ENCODE measurements around the gene PACRGL. TPM values are rescaled to one million over a fixed set of nuclear protein-coding genes. Genes with fewer than 3 reads are reported as not detected.

The PACRGL gene
- total RNA-seq, 2 donors from 2014 or later = 10.3 to 53.6 TPM

DNA sequence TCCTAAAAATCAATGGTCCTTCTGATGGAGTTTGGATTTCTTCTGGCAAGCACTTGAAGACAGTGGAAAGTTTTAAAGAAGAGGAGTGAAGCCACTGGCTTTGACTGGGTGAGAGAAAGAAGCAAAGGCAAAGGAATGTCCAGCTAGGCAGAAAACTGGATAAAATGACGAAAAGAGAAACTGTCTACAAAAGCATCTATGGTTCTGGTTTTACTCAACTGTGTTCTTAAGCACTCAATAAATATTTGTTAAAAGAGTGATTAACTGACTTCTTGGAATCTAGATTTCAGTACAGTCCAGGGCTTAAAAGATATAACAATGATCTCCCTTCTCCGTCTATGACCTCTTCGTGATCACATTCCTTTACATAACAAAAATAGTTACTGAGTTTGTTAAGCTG, 52.4 kb downstream of the PACRGL start:
- Histone ChIP-seq H3K4me1 (ENCODE audit: control insufficient read depth in 1 of 2, low read depth in 2 of 2) (no peaks in the 10 kb centered on the region), H3K4me3 (no peak overlapping the region), H3K36me3 (no peaks in the 10 kb centered on the region), H3K27ac (no peak overlapping the region), H3K27me3 (replicated peaks; ENCODE audit: insufficient read depth) (no peaks in the 10 kb centered on the region), H3K9me3 (no peaks in the 10 kb centered on the region)
- DNase-seq (ENCODE audit: low spot score) = no peak
- TF ChIP-seq, protein P1, sequence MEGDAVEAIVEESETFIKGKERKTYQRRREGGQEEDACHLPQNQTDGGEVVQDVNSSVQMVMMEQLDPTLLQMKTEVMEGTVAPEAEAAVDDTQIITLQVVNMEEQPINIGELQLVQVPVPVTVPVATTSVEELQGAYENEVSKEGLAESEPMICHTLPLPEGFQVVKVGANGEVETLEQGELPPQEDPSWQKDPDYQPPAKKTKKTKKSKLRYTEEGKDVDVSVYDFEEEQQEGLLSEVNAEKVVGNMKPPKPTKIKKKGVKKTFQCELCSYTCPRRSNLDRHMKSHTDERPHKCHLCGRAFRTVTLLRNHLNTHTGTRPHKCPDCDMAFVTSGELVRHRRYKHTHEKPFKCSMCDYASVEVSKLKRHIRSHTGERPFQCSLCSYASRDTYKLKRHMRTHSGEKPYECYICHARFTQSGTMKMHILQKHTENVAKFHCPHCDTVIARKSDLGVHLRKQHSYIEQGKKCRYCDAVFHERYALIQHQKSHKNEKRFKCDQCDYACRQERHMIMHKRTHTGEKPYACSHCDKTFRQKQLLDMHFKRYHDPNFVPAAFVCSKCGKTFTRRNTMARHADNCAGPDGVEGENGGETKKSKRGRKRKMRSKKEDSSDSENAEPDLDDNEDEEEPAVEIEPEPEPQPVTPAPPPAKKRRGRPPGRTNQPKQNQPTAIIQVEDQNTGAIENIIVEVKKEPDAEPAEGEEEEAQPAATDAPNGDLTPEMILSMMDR (IDR thresholded peaks at IDR 0.05) = no peak
- ATAC-seq (ENCODE audit: insufficient number of reproducible peaks, low FRiP score, low read depth) = no peak

DNA sequence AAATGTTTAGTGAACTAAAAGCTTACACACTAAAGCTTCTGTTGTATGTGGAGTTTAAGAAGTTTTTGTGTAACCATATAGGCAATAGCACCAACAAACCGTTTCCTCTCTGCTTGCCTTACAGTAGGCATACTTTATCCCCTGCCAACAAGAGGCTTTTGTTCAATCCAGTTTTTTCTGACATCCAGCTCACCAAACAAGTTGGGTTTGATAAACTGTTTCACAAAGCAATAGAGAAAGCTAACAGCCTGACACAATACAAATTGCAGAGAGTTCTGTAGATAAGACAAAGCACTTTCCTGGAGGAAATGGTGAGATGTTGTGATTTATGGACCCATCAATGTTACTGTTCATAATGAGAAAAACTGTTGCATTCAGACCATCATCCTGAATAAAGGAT, 53.8 kb downstream of the PACRGL start:
- H3K4me1 ChIP-seq (ENCODE audit: control insufficient read depth in 1 of 2, low read depth in 2 of 2) = no peaks in the 10 kb centered on the region
- H3K4me3 ChIP-seq = no peak overlapping the region

DNA sequence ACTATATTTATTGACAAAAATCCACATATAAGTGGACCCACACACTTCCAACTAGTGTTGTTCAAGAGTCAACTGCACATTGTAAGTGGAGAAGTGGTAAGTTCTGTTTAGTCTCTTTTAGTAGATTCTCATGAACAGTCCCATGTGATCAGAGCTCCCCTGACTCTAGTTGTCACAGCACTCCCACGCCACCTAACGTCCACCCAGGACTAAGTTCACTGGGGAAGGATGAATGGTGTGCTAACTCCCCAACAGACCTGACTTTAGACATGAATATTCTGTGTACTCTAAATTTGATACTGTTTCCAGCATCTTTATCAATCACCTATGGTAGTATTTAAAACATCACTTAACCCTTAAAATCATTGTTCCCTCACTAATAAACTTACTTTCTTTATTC, 59.8 kb downstream of the PACRGL start:
- H3K36me3 ChIP-seq = no peaks in the 10 kb centered on the region
- H3K27me3 ChIP-seq (replicated peaks; ENCODE audit: insufficient read depth) = no peaks in the 10 kb centered on the region
- no peaks in the 10 kb centered on the region for H3K4me1 ChIP-seq (ENCODE audit: control insufficient read depth in 1 of 2, low read depth in 2 of 2)
- no peak overlapping the region for H3K4me3 ChIP-seq
- TF ChIP-seq, protein P1 (IDR thresholded peaks at IDR 0.05) = no peak
- no peaks in the 10 kb centered on the region for H3K9me3 ChIP-seq
- DNase-seq (ENCODE audit: low spot score) (no peak), ATAC-seq (ENCODE audit: insufficient number of reproducible peaks, low FRiP score, low read depth) (no peak)
- H3K27ac ChIP-seq = no peak overlapping the region

More for the DNA sequence above, 53.8 kb downstream of the PACRGL start:
- H3K27ac ChIP-seq = no peak overlapping the region
- DNase-seq (ENCODE audit: low spot score) (no peak), ATAC-seq (ENCODE audit: insufficient number of reproducible peaks, low FRiP score, low read depth) (no peak)
- no peaks in the 10 kb centered on the region for H3K36me3 ChIP-seq
- no peaks in the 10 kb centered on the region for H3K9me3 ChIP-seq
- TF ChIP-seq, protein P1 (IDR thresholded peaks at IDR 0.05) = no peak
- H3K27me3 ChIP-seq (replicated peaks; ENCODE audit: insufficient read depth) = no peaks in the 10 kb centered on the region

DNA sequence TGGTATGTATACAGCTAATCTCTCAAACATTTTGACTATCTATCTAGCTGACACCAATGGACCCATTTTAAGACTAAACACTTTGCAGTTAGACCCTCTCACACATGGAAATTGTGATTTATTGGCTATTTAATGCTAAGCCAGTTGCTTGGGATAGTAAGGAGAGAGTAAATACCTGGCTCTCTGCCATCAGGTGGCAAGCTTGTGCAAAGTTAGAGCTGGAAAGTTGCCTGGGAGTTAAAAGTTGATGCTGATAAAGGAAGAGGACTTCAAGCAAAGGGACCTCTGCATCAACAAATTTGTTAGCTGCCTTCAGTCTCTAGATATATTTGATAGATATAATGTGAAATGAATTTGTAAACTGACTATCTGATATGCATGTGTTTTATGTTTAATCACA, 61.1 kb downstream of the PACRGL start:
- ATAC-seq (ENCODE audit: insufficient number of reproducible peaks, low FRiP score, low read depth) = no peak
- H3K27me3 ChIP-seq (replicated peaks; ENCODE audit: insufficient read depth) = no peaks in the 10 kb centered on the region

DNA sequence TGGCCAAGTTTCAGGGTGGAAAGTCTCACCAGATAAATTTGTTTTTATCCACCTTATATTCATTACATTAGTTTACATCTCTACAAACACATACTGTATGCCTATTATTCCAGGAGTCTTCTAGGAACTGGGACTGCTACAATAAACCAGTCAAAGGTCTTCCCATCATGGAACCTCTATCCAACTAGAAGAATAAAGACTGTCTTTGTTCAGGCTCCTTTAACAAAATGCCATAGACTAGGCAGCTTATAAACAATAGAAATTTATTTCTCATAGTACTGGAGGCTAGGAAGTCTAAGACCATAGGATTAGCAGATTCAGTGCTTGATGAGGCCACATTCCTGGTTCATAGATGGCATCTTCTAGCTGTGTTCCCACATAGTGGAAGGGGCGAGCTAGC, 61.6 kb downstream of the PACRGL start:
- ATAC-seq (ENCODE audit: insufficient number of reproducible peaks, low FRiP score, low read depth) (no peak), DNase-seq (ENCODE audit: low spot score) (no peak)
- H3K27ac ChIP-seq = no peak overlapping the region
- H3K27me3 ChIP-seq (replicated peaks; ENCODE audit: insufficient read depth) = no peaks in the 10 kb centered on the region
- no peaks in the 10 kb centered on the region for H3K36me3 ChIP-seq
- H3K4me1 ChIP-seq (ENCODE audit: control insufficient read depth in 1 of 2, low read depth in 2 of 2) = no peaks in the 10 kb centered on the region
- TF ChIP-seq, protein P1 (IDR thresholded peaks at IDR 0.05) = no peak
- no peak overlapping the region for H3K4me3 ChIP-seq
- no peaks in the 10 kb centered on the region for H3K9me3 ChIP-seq

More for the DNA sequence above, 61.1 kb downstream of the PACRGL start:
- Histone ChIP-seq H3K4me1 (ENCODE audit: control insufficient read depth in 1 of 2, low read depth in 2 of 2) (no peaks in the 10 kb centered on the region), H3K36me3 (no peaks in the 10 kb centered on the region), H3K4me3 (no peak overlapping the region), H3K27ac (no peak overlapping the region), H3K9me3 (no peaks in the 10 kb centered on the region)
- DNase-seq (ENCODE audit: low spot score) = no peak
- TF ChIP-seq, protein P1 (IDR thresholded peaks at IDR 0.05) = no peak

Data from thoracic aorta (tissue), 2 donors.